GM19023 (cell line): ENCODE results near the gene TMEM240.

Source experiments
- ATAC-seq: cut with Tn5 transposase; IDR thresholded peaks from one replicate; pipeline ENCODE4 v1.9.1; 2021; ENCODE audit warnings: mild to moderate bottlenecking, moderate library complexity; ENCODE audit not compliant: unreplicated experiment

Gene TMEM240

GRCh38 chr1:1540090-1540817 lies at the start of gene TMEM240:
Gene TMEM240, minus strand, starts transcription at chr1:1540624. Its CDS starts 278 bp downstream, at chr1:1540346.
- no peak for ATAC-seq

GRCh38 chr1:1583347-1584010 lies 43.1 kb upstream of the TMEM240 start:
- no peak for ATAC-seq

- ATAC-seq: no peak
These were observed 42.3 kb upstream of the TMEM240 start for GRCh38 chr1:1582585-1583346.

- ATAC-seq: no peak
These were observed 38.0 kb upstream of the TMEM240 start for GRCh38 chr1:1578371-1578940.

GRCh38 chr1:1577367-1578011 lies 37.1 kb upstream of the TMEM240 start:
- ATAC-seq: no peak

GRCh38 chr1:1574721-1575537 lies 34.5 kb upstream of the TMEM240 start, which contains the start of gene SSU72:
Gene SSU72, minus strand, starts transcription at chr1:1574863. Its CDS starts 306 bp downstream, at chr1:1574557.
- ATAC-seq: peak; percentile 80

- peak; percentile 51 for ATAC-seq
These were observed 33.7 kb upstream of the TMEM240 start for GRCh38 chr1:1573843-1574720.

GRCh38 chr1:1569341-1569740 lies 28.9 kb upstream of the TMEM240 start:
- ATAC-seq: no peak

- no peak for ATAC-seq
These were observed 27.5 kb upstream of the TMEM240 start for GRCh38 chr1:1567891-1568291.

- ATAC-seq: no peak
These were observed 26.9 kb upstream of the TMEM240 start for GRCh38 chr1:1567152-1567875.

GRCh38 chr1:1565340-1565739 lies 24.9 kb upstream of the TMEM240 start:
- ATAC-seq: no peak

- no peak for ATAC-seq
These were observed 23.8 kb upstream of the TMEM240 start for GRCh38 chr1:1564268-1564667.

GRCh38 chr1:1563688-1564087 lies 23.3 kb upstream of the TMEM240 start:
- no peak for ATAC-seq

- no peak for ATAC-seq
These were observed 22.3 kb upstream of the TMEM240 start for GRCh38 chr1:1562556-1563195.

GRCh38 chr1:1561801-1562470 lies 21.5 kb upstream of the TMEM240 start:
- ATAC-seq: no peak

GRCh38 chr1:1560178-1560577 lies 19.8 kb upstream of the TMEM240 start:
- no peak for ATAC-seq

- no peak for ATAC-seq
These were observed 18.6 kb upstream of the TMEM240 start for GRCh38 chr1:1559066-1559465.
